ENCODE results near the gene TMEM238. TPM values are rescaled to one million over a fixed set of nuclear protein-coding genes. Genes with fewer than 3 reads are reported as not detected.

Gene TMEM238
- total and polyA plus RNA-seq, 10 of the 15 experiments (the other 5 are each of a cell fraction or from before 2014, with no cell fraction given) = 0.05 to 16.9 (median 0.58) TPM; not detected in 1

DNA sequence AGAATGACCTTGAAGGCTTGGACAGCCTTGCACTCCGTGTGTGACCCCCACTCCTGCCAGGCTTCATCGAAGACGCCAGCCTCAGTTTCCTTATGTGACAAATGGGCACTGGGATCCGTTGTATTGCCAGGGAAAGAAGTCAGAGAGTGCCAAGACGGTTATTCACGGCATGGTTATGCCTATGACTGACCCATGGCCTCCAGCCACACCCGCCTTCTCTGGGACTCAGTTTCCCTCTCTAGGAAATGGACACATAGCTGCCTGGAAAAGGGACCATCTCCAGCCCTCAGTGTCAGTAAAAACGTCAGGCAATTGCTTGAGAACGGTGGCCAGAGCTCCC, 24.4 kb upstream of the TMEM238 start:
- CTCF ChIA-PET = interaction anchor here (1.3 to 2.0 kb wide), 4 partner anchors 9 to 116 kb away, joined by 4 to 9 read pairs (median 8); no protein-coding TSS in a partner anchor
- ATAC-seq = no peak
- Histone ChIP-seq H3K9ac (ENCODE audit: control insufficient read depth, insufficient read depth, low read length) (peak overlapping the region; percentile 76), H4K20me1 (ENCODE audit: control insufficient read depth, insufficient read depth) (no peaks in the 10 kb centered on the region; the same call in 1 of the 2 replicates), H3K36me3 (ENCODE audit: control insufficient read depth in 2 of 2, insufficient read depth in 2 of 2, low read length in 1 of 2) (peaks cover 6 to 8% of the 10 kb centered on the region in 2 experiments; a peak in 3 of 4 replicates), H3K79me2 (ENCODE audit: control insufficient read depth, insufficient read depth, low read length) (peaks cover 34% of the 10 kb centered on the region), H3K27me3 (replicated peaks in 1 of 2; ENCODE audit: control insufficient read depth in 2 of 2, insufficient read depth in 2 of 2, low read length in 1 of 2) (no peaks in the 10 kb centered on the region), H3K4me3 (peak overlapping the region; percentile 68), H3K27ac (ENCODE audit: control insufficient read depth, insufficient read depth) (peak overlapping the region; percentile 98), H3K9me3 (replicated peaks; ENCODE audit: control insufficient read depth, insufficient read depth, low read length) (peaks cover 5% of the 10 kb centered on the region; the same call in 1 of the 3 replicates), H3K4me1 (ENCODE audit: control insufficient read depth, insufficient read depth, low read length) (peaks cover 20% of the 10 kb centered on the region), H2AFZ (ENCODE audit: control insufficient read depth, low read depth, low read length) (peak overlapping the region; percentile 96), H3K4me2 (ENCODE audit: control insufficient read depth, insufficient read depth) (peak overlapping the region; percentile 99)
- POLR2A ChIA-PET = interaction anchor here (0.6 to 2.6 kb wide), 4 partner anchors 25 to 154 kb away, joined by 3 to 15 read pairs (median 5); partner anchors contain the start of gene TMEM238
- DNase-seq (ENCODE audit: low read depth, low spot score) = no peak
- SMC1A ChIA-PET (ENCODE audit: uncharacterized antibody, unreplicated experiment) = interaction anchor here (1.1 to 1.9 kb wide), 3 partner anchors 9 to 108 kb away, joined by 4 to 5 read pairs (median 5); no protein-coding TSS in a partner anchor
- TSS peak; percentile 97 for BruUV-seq (replicated peaks)
- intact Hi-C loops (cut with micrococcal nuclease; ENCODE audit: unreplicated experiment) = loop anchor here (1.0 kb wide), 1 partner anchor 216 kb away; the partner anchor contains the start of gene ZNF784
- in situ Hi-C loops (cut with MboI) = no loop called here
- RAD21 ChIA-PET (ENCODE audit: unreplicated experiment) = no interaction called here
- FAIRE-seq = no peak
- 79% methylated on average over 9 of the region's 9 CpGs for WGBS (ENCODE audit: insufficient coverage, insufficient replicate concordance, low lambda C conversion rate, missing lambda C conversion rate)
- TF ChIP-seq, protein P1, sequence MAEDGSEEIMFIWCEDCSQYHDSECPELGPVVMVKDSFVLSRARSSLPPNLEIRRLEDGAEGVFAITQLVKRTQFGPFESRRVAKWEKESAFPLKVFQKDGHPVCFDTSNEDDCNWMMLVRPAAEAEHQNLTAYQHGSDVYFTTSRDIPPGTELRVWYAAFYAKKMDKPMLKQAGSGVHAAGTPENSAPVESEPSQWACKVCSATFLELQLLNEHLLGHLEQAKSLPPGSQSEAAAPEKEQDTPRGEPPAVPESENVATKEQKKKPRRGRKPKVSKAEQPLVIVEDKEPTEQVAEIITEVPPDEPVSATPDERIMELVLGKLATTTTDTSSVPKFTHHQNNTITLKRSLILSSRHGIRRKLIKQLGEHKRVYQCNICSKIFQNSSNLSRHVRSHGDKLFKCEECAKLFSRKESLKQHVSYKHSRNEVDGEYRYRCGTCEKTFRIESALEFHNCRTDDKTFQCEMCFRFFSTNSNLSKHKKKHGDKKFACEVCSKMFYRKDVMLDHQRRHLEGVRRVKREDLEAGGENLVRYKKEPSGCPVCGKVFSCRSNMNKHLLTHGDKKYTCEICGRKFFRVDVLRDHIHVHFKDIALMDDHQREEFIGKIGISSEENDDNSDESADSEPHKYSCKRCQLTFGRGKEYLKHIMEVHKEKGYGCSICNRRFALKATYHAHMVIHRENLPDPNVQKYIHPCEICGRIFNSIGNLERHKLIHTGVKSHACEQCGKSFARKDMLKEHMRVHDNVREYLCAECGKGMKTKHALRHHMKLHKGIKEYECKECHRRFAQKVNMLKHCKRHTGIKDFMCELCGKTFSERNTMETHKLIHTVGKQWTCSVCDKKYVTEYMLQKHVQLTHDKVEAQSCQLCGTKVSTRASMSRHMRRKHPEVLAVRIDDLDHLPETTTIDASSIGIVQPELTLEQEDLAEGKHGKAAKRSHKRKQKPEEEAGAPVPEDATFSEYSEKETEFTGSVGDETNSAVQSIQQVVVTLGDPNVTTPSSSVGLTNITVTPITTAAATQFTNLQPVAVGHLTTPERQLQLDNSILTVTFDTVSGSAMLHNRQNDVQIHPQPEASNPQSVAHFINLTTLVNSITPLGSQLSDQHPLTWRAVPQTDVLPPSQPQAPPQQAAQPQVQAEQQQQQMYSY (CRISPR knock-in tag; IDR thresholded peaks at IDR 0.05) = no peak
- no peak for TF ChIP-seq RUNX3 (IDR thresholded peaks at IDR 0.05; ENCODE audit: low read length)
- TF ChIP-seq SUPT20H (IDR thresholded peaks at IDR 0.05; ENCODE audit: borderline replicate concordance, control insufficient read depth, low read depth, low read length) = no peak
- TF ChIP-seq ZZZ3 (IDR thresholded peaks at IDR 0.05; ENCODE audit: control insufficient read depth, insufficient read length, low read depth) = no peak
- TF ChIP-seq, protein P2, sequence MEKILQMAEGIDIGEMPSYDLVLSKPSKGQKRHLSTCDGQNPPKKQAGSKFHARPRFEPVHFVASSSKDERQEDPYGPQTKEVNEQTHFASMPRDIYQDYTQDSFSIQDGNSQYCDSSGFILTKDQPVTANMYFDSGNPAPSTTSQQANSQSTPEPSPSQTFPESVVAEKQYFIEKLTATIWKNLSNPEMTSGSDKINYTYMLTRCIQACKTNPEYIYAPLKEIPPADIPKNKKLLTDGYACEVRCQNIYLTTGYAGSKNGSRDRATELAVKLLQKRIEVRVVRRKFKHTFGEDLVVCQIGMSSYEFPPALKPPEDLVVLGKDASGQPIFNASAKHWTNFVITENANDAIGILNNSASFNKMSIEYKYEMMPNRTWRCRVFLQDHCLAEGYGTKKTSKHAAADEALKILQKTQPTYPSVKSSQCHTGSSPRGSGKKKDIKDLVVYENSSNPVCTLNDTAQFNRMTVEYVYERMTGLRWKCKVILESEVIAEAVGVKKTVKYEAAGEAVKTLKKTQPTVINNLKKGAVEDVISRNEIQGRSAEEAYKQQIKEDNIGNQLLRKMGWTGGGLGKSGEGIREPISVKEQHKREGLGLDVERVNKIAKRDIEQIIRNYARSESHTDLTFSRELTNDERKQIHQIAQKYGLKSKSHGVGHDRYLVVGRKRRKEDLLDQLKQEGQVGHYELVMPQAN (conservative IDR thresholded peaks at IDR 0.05) = 0 out of 2 replicates have a peak, but pooled peaks have one; percentile 24
- TF ChIP-seq, protein P3, sequence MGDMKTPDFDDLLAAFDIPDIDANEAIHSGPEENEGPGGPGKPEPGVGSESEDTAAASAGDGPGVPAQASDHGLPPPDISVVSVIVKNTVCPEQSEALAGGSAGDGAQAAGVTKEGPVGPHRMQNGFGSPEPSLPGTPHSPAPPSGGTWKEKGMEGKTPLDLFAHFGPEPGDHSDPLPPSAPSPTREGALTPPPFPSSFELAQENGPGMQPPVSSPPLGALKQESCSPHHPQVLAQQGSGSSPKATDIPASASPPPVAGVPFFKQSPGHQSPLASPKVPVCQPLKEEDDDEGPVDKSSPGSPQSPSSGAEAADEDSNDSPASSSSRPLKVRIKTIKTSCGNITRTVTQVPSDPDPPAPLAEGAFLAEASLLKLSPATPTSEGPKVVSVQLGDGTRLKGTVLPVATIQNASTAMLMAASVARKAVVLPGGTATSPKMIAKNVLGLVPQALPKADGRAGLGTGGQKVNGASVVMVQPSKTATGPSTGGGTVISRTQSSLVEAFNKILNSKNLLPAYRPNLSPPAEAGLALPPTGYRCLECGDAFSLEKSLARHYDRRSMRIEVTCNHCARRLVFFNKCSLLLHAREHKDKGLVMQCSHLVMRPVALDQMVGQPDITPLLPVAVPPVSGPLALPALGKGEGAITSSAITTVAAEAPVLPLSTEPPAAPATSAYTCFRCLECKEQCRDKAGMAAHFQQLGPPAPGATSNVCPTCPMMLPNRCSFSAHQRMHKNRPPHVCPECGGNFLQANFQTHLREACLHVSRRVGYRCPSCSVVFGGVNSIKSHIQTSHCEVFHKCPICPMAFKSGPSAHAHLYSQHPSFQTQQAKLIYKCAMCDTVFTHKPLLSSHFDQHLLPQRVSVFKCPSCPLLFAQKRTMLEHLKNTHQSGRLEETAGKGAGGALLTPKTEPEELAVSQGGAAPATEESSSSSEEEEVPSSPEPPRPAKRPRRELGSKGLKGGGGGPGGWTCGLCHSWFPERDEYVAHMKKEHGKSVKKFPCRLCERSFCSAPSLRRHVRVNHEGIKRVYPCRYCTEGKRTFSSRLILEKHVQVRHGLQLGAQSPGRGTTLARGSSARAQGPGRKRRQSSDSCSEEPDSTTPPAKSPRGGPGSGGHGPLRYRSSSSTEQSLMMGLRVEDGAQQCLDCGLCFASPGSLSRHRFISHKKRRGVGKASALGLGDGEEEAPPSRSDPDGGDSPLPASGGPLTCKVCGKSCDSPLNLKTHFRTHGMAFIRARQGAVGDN (IDR thresholded peaks at IDR 0.05) = no peak
- no peak for TF ChIP-seq RBBP5 (conservative IDR thresholded peaks at IDR 0.05)
- TF ChIP-seq SREBF2 (IDR thresholded peaks at IDR 0.05; ENCODE audit: low read length) = no peak
- no peak for TF ChIP-seq TARDBP (IDR thresholded peaks at IDR 0.05; ENCODE audit: borderline replicate concordance)
- no peak for TF ChIP-seq RCOR1 (conservative IDR thresholded peaks at IDR 0.05; ENCODE audit: low read depth, low read length)
- no peak for TF ChIP-seq SREBF1 (IDR thresholded peaks at IDR 0.05; ENCODE audit: low read length)
- TF ChIP-seq CBX5 (IDR thresholded peaks at IDR 0.05; ENCODE audit: low read depth) = 0 out of 2 replicates have a peak, but pooled peaks have one; percentile 3
- TF ChIP-seq HCFC1 (IDR thresholded peaks at IDR 0.05; ENCODE audit: low read length) = no peak
- peak; percentile 79; the same call in 1 of the 2 replicates for TF ChIP-seq ZNF217 (IDR thresholded peaks at IDR 0.05)
- TF ChIP-seq ZNF207 (IDR thresholded peaks at IDR 0.05; ENCODE audit: borderline replicate concordance) = no peak
- TF ChIP-seq ZBED1 (IDR thresholded peaks at IDR 0.05; ENCODE audit: borderline replicate concordance) = no peak
